NCI-H1930 (cell line): ENCODE measurements around the gene RIPOR1.
A peak's percentile ranks its signal among the peaks of the same experiment; 100 is the strongest.

Experiments
- DNase-seq, 2 experiments: peaks; one replicate each; lab custom pipeline; 2025; lab: John Stamatoyannopoulos, UW

The RIPOR1 gene

GRCh38 chr16:67538666-67539101 is 10.1 kb downstream of the RIPOR1 start:
- no peak for DNase-seq

GRCh38 chr16:67539271-67539670 is 10.6 kb downstream of the RIPOR1 start:
- DNase-seq = no peak

GRCh38 chr16:67539691-67540635 is 11.3 kb downstream of the RIPOR1 start:
- DNase-seq = no peak

- no peak for DNase-seq
Measured at GRCh38 chr16:67540756-67541155, 12.1 kb downstream of the RIPOR1 start.

GRCh38 chr16:67541391-67542263 is 13.0 kb downstream of the RIPOR1 start:
- no peak for DNase-seq

GRCh38 chr16:67542464-67542863 is 13.8 kb downstream of the RIPOR1 start:
- no peak for DNase-seq

GRCh38 chr16:67543036-67543435 is 14.4 kb downstream of the RIPOR1 start:
- no peak for DNase-seq

- no peak for DNase-seq
Measured at GRCh38 chr16:67543582-67543981, 15.0 kb downstream of the RIPOR1 start.

- DNase-seq = no peak
Measured at GRCh38 chr16:67544329-67544841, 15.8 kb downstream of the RIPOR1 start.

- DNase-seq = no peak
Measured at GRCh38 chr16:67544844-67545664, 16.4 kb downstream of the RIPOR1 start.

GRCh38 chr16:67545665-67546024 is 17.0 kb downstream of the RIPOR1 start:
- no peak for DNase-seq

GRCh38 chr16:67546091-67546501 is 17.5 kb downstream of the RIPOR1 start:
- no peak for DNase-seq

GRCh38 chr16:67546761-67547422 is 18.3 kb downstream of the RIPOR1 start:
- peak in 1 of 2 experiments; percentile 18 for DNase-seq

GRCh38 chr16:67547423-67548264 is 19.0 kb downstream of the RIPOR1 start:
- DNase-seq = no peak

GRCh38 chr16:67548265-67549126 is 19.9 kb downstream of the RIPOR1 start:
- no peak for DNase-seq

GRCh38 chr16:67549240-67549639 is 20.6 kb downstream of the RIPOR1 start:
- no peak for DNase-seq

GRCh38 chr16:67549936-67550335 is 21.3 kb downstream of the RIPOR1 start:
- no peak for DNase-seq

GRCh38 chr16:67551091-67551490 is 22.5 kb downstream of the RIPOR1 start:
- DNase-seq = no peak

- DNase-seq = no peak
Measured at GRCh38 chr16:67551972-67552371, 23.3 kb downstream of the RIPOR1 start.
